ENCODE measurements around the gene PRCP.

The PRCP gene

GRCh38 chr11:82906931-82907330 is 6.7 kb upstream of the PRCP start:
- DNase-seq (ENCODE audit: low read depth): no peak

- DNase-seq (ENCODE audit: low read depth): no peak
Measured at GRCh38 chr11:82906236-82906635, 6.0 kb upstream of the PRCP start.

- no peak for DNase-seq (ENCODE audit: low read depth)
Measured at GRCh38 chr11:82903843-82904586, 3.8 kb upstream of the PRCP start.

GRCh38 chr11:82902880-82903279 is 2.6 kb upstream of the PRCP start:
- DNase-seq (ENCODE audit: low read depth): no peak

- no peak for DNase-seq (ENCODE audit: low read depth)
Measured at GRCh38 chr11:82901922-82902485, 1.8 kb upstream of the PRCP start.

GRCh38 chr11:82901165-82901921 is 1.1 kb upstream of the PRCP start, which contains the start of gene DDIAS:
TSS of gene DDIAS (plus strand) at chr11:82901736. CDS start at chr11:82914739, 13,003 bp downstream.
- DNase-seq (ENCODE audit: low read depth): peak; percentile 91

- DNase-seq (ENCODE audit: low read depth): no peak
Measured at GRCh38 chr11:82899957-82900276, 313 bp downstream of the PRCP start.

GRCh38 chr11:82899186-82899820 is 927 bp downstream of the PRCP start:
- DNase-seq (ENCODE audit: low read depth): no peak

GRCh38 chr11:82898241-82898640 is 2.0 kb downstream of the PRCP start:
- DNase-seq (ENCODE audit: low read depth): no peak

GRCh38 chr11:82896183-82896582 is 4.0 kb downstream of the PRCP start:
- no peak for DNase-seq (ENCODE audit: low read depth)

- DNase-seq (ENCODE audit: low read depth): no peak
Measured at GRCh38 chr11:82895437-82896091, 4.7 kb downstream of the PRCP start.

GRCh38 chr11:82892611-82893169 is 7.5 kb downstream of the PRCP start:
- DNase-seq (ENCODE audit: low read depth): no peak

- DNase-seq (ENCODE audit: low read depth): no peak
Measured at GRCh38 chr11:82890936-82891335, 9.3 kb downstream of the PRCP start.

GRCh38 chr11:82890002-82890341 is 10.3 kb downstream of the PRCP start:
- DNase-seq (ENCODE audit: low read depth): no peak

GRCh38 chr11:82889133-82890001 is 10.9 kb downstream of the PRCP start:
- DNase-seq (ENCODE audit: low read depth): no peak

GRCh38 chr11:82883853-82884252 is 16.4 kb downstream of the PRCP start:
- DNase-seq (ENCODE audit: low read depth): no peak

GRCh38 chr11:82874646-82875523 is 25.3 kb downstream of the PRCP start:
- DNase-seq (ENCODE audit: low read depth): no peak

- no peak for DNase-seq (ENCODE audit: low read depth)
Measured at GRCh38 chr11:82873919-82874333, 26.3 kb downstream of the PRCP start.

- no peak for DNase-seq (ENCODE audit: low read depth)
Measured at GRCh38 chr11:82872377-82873150, 27.7 kb downstream of the PRCP start.
